ENCODE measurements around the gene GPX1. TPM values are rescaled to one million over a fixed set of nuclear protein-coding genes. Genes with fewer than 3 reads are reported as not detected.

GPX1 gene
- total RNA-seq, 1 experiment from 2014 or later, result 352 TPM

- no peak for DNase-seq (ENCODE audit: low spot score)
These were observed 46.9 kb downstream of the GPX1 start for GRCh38 chr3:49311283-49311682.

GRCh38 chr3:49310677-49311076 lies 47.5 kb downstream of the GPX1 start:
- no peak for DNase-seq (ENCODE audit: low spot score)

Other genes starting within 250 kb of the GPX1 start
- 48.3 and 54.2 TPM in 2 replicates for gene USP19, start 237.5 kb downstream of the GPX1 start, total RNA-seq (2014; rRNA removed; shearing (Covaris generic))
- gene LAMB2, start 225.3 kb downstream of the GPX1 start, total RNA-seq (2014; rRNA removed; shearing (Covaris generic)), result 189 and 192 TPM in 2 replicates
- gene CCDC71, start 192.0 kb downstream of the GPX1 start, total RNA-seq (2014; rRNA removed; shearing (Covaris generic)), result 18.8 and 25.6 TPM in 2 replicates
- gene KLHDC8B, start 186.8 kb downstream of the GPX1 start, total RNA-seq (2014; rRNA removed; shearing (Covaris generic)), result 9.0 and 16.0 TPM in 2 replicates
- gene C3orf62, start 81.1 kb downstream of the GPX1 start, total RNA-seq (2014; rRNA removed; shearing (Covaris generic)), result 0.41 and 0.67 TPM in 2 replicates
- 9.4 and 13.5 TPM in 2 replicates for gene USP4, start 18.3 kb downstream of the GPX1 start, total RNA-seq (2014; rRNA removed; shearing (Covaris generic))
- gene RHOA, start 53.6 kb upstream of the GPX1 start, total RNA-seq (2014; rRNA removed; shearing (Covaris generic)), result 612 and 632 TPM in 2 replicates
- gene TCTA, start 54.1 kb upstream of the GPX1 start, total RNA-seq (2014; rRNA removed; shearing (Covaris generic)), result 45.8 and 58.0 TPM in 2 replicates
- 0.93 and 1.8 TPM in 2 replicates for gene AMT, start 64.1 kb upstream of the GPX1 start, total RNA-seq (2014; rRNA removed; shearing (Covaris generic))
- gene NICN1, start 71.0 kb upstream of the GPX1 start, total RNA-seq (2014; rRNA removed; shearing (Covaris generic)), result 9.5 and 18.8 TPM in 2 replicates
- gene DAG1, start 111.9 kb upstream of the GPX1 start, total RNA-seq (2014; rRNA removed; shearing (Covaris generic)), result 132 and 135 TPM in 2 replicates
- 0.10 and 0.12 TPM in 2 replicates for gene BSN, start 196.1 kb upstream of the GPX1 start, total RNA-seq (2014; rRNA removed; shearing (Covaris generic))

All from A172 (cell line).